A549 treated with Hydrocortisone at 1 μM for 4 hours (cell line): ENCODE results near the gene RPL12. TPM values are rescaled to one million over a fixed set of nuclear protein-coding genes. Genes with fewer than 3 reads are reported as not detected.

Experiments used
- total RNA-seq: library from RNA; stranded (reverse); fragments of 200-300 nt; extraction: Qiagen RNA extraction; gene quantifications from 5 replicates; pipeline ENCODE4 v1.2.3, GENCODE V29; 2022

Gene RPL12
- total RNA-seq: 2,571 to 2,807 TPM (median 2,692 TPM) in 5 replicates

DNA sequence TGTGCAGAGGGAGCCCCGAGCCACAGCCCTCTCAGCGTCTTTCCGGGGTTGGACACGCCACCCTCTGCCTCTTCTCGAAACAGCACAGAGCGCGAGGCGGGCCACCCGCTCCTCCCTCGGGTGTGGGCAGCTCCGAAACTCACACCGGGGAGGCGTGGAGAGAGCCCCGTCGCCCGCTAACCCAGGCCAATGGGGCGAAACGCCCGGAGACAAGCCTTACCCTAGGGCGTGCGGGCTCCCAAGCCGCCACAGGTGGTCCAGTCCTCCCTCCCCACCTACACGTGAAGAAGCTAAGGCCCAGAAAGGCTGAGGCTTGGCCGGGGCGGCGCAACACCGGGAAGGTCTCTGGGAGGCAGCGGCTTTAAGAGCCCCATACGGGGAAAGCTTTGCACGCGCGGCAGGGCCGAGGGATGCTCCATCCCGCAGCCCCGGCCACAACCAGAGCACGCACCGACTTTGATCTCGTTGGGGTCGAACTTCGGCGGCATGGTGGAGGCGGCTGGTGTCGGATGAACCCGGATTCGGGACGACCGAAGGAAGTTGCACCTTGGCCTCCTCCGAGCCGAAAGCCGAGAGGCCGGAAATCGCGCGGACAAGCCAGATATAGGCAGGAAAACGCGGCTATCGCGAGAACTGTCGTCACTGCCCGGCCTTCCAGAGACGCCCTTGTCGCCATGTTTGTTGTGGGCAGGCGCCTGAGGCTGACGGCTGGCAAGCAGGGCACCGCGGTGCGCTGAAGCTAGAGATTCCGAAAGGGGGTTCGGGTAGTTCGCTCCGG, at the start of gene RPL12, which contains the start of gene LRSAM1:
Gene RPL12 (minus strand): TSS at position 577 of the 778 bp plus-strand sequence. CDS start 89 bp downstream, at position 488.
Gene LRSAM1 (plus strand): TSS at position 681 of the 778 bp plus-strand sequence. CDS start 3,018 bp downstream, outside the sequence.

DNA sequence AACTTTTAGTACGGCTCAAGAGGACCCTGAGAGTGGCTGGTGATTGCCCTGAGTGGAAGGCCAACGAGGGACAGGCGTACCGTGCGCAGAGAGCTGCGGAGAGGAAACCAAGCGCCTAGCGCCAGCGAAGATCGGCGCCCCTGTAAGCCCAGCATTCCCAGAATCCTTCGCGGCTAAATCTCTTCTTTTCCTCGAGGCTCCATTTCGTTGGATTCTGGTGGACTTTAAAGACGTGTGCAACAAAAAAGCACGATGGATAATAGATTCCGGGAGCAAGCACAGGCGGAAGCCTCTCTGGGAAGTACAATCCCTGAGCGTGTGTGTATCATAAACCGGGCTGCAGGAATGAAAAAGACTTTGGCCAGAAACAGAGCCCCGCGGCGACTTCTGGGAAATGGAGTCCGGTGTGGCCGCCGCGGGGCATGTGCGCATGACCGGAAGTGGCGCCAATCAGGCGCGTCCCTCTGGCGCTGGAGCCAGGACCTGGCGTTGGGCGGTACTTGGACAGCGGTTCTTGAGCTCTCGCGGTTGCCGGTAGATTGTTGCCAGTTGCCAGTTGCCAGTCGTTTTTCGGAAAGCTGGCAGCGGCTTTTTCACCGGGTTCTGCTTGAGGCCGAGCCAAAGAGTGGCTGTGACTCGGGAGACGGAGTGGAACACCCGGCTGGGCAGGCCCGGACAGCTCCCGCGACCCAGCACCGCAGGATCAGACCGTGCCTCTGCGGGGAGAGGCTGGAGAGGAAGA, 27.1 kb downstream of the RPL12 start, which contains the start of gene ZNF79:
Gene ZNF79 (plus strand): TSS at position 449 of the 742 bp plus-strand sequence. CDS start 406 bp downstream, outside the sequence.

Other genes starting within 250 kb of the RPL12 start
- 2.3 to 4.1 TPM (median 2.5 TPM) in 5 replicates for gene GARNL3, start 186.6 kb downstream of the RPL12 start, total RNA-seq
- 11.3 to 16.1 TPM (median 14.6 TPM) in 5 replicates for gene SLC2A8, start 54.2 kb downstream of the RPL12 start, total RNA-seq
- 4.9 to 7.5 TPM (median 6.1 TPM) in 5 replicates for gene ZNF79, start 27.0 kb downstream of the RPL12 start, total RNA-seq
- 9.7 to 10.4 TPM (median 9.8 TPM) in 5 replicates for gene LRSAM1, start 104 bp upstream of the RPL12 start, total RNA-seq
- gene STXBP1, start 160.9 kb upstream of the RPL12 start, total RNA-seq: 14.2 to 18.4 TPM (median 17.9 TPM) in 5 replicates